GM19455 (cell line): ENCODE measurements around the gene USP1.

Experiments
- ATAC-seq: cut with Tn5 transposase; IDR thresholded peaks from one replicate; pipeline ENCODE4 v1.9.1; 2021; ENCODE audit not compliant: unreplicated experiment

Gene USP1

GRCh38 chr1:62436466-62437272 lies at the start of gene USP1:
TSS of gene USP1 (plus strand) at chr1:62437049. CDS start at chr1:62439868, 2,819 bp downstream.
- peak; percentile 83 for ATAC-seq

DNA sequence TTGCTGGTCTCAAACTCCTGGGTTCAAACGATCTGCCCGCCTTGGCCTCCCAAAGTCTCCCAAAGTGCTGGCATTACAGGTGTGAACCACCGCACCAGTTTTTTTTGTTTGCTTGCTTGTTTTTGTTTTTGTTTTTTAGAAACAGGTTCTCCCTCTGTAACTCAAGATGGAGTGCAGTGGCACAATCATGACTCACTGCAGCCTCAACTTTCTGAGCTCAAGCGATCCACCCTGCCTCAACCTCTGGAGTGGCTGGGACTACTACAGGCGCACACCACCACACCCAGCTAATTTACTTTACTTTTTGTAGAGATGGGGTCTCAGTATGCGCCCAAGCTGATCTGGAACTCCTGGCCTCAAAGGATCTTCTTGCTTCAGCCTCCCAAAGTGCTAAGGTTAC lies 47.3 kb upstream of the USP1 start:
- no peak for ATAC-seq

DNA sequence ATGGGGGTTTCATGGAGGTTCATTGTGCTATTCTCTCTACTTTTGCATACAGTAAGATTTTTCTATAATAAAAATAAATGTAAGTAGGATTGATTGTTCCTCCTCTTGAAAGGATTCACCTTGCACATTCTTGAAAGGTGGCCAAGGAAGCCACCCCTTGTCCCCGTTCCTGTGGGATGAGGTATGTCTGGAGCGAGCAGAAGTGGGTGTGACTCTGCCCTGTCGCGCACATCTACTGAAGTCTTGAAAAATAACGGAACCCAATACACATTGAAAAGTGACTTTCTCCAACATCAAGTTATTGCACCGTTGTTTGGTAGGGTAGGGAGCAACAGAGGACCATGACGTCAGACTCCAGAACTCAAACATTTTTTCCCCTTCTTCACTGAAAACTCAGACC lies 46.8 kb upstream of the USP1 start:
- ATAC-seq = no peak

DNA sequence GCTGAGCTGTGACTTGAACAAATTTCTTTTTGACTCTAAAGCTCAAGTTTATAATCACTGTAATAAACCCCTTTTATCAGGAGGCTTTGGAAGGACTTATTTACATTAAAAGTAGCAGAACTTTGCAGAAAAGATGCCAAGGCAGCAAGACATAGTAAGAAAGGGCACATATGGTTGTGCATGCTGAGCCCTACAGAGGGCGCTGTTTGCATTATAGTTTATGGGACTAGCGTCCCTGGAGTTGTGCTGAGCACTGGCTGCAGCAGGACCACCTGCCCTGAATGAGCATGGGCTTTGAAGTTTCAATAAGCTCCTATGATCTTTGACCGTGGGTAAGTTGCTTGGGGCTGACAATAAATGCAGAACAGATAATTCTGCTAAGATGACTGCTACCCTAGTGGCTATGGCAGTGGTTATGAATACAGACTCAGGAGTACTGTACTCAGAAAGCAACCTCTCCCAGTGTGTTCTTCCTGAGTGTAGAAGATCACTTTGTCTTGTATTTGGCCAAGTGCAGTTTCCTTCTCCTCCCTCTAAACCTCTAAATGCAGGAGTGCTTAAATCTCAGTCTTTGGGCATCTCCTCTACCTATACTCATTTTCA lies 45.4 kb upstream of the USP1 start:
- no peak for ATAC-seq

- no peak for ATAC-seq
Observed at GRCh38 chr1:62392951-62393350, 43.9 kb upstream of the USP1 start.

DNA sequence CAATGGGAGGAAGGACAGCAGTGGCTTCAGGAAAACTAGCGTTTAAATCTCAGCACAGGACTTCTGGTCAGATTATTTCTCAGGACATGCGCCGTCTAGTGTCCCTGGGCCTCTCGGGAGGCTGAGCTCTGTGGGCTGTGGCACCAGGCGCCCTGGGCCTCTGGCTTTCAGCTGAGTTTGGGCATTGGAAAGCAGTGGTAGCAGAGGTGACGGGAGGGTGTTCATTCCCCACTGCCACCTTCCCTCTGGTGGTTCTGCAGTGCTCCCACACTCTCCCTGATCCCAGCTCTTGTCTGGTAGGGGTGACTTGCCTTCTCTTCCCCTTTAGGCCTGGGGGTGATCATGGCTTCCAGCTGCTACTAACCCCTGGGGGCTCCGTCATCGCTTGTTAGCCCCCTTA lies 42.2 kb upstream of the USP1 start:
- ATAC-seq = no peak

DNA sequence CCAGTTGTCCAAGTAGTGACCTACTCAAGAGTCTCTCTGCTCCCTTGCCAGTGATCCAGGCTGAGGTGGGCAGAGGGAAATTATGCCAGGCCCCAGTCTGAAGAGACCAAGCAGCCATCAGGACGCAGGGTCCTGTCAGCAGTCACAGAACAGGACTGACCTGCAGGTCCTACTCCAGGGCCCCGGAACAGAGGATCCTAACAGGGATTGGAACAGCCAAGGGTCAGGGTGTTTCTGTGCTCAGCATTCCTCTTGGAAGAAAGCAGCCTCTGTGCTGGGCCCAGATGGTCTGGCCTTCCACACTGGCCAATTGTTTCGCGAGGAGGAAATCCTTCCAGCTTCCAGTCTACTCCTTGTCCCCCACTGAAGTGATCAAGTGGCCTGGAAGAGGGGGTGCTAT lies 41.6 kb upstream of the USP1 start:
- no peak for ATAC-seq

GRCh38 chr1:62396871-62397270 lies 40.0 kb upstream of the USP1 start:
- ATAC-seq = no peak

GRCh38 chr1:62397301-62397700 lies 39.5 kb upstream of the USP1 start:
- no peak for ATAC-seq

DNA sequence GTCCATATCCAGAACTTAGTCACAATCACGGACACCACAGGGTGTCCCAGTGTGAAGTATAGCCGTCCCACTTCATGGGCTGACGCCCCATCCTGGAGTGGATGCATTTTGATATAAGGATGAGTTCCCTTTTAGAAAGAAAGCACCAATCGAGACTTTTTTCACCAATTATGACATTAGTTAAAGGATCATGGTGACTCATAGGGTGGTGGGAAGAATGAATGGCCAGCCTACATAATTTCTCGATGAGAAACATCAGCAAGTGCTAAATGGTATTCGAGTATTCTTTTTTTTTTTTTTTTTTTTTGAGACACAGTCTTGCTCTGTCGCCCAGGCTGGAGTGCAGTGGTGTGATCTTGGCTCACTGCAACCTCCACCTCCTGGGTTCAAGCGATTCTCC lies 38.5 kb upstream of the USP1 start:
- no peak for ATAC-seq

DNA sequence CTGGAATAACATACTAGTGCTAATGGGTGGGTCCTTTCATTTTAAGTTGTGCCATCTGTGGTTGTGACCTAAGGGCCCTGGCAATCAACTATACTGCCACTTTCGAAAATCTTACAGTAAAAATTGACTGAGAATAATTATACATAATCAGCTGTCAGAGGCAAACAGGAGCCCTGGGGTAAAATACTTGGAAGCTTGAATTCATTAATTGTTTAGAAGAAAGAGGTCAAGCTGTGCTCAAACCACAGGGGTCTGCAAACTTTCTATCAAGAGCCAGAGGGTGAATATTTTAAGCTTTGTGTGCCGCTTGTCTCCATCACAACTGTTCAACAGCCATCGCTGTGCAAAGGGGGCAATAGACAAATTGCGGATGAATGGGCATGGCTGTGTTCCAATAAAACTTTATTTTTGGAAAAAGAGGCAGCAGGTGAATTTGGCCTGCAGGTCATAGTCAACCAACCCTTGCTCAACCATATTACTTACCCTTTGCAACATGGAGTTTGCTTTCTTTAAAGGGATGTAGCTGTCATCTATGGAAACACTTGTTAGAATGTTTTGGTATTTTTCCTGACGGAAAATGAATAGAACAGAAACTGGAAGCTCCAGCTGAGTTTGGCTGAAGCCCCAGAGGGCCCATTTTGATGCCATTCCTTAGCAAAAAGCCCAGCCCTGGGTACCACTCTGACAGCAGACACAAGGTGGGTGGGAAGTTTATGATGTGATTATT lies 35.7 kb upstream of the USP1 start:
- ATAC-seq = no peak

GRCh38 chr1:62405247-62405646 lies 31.6 kb upstream of the USP1 start:
- no peak for ATAC-seq

- no peak for ATAC-seq
Observed at GRCh38 chr1:62406576-62406975, 30.3 kb upstream of the USP1 start.

DNA sequence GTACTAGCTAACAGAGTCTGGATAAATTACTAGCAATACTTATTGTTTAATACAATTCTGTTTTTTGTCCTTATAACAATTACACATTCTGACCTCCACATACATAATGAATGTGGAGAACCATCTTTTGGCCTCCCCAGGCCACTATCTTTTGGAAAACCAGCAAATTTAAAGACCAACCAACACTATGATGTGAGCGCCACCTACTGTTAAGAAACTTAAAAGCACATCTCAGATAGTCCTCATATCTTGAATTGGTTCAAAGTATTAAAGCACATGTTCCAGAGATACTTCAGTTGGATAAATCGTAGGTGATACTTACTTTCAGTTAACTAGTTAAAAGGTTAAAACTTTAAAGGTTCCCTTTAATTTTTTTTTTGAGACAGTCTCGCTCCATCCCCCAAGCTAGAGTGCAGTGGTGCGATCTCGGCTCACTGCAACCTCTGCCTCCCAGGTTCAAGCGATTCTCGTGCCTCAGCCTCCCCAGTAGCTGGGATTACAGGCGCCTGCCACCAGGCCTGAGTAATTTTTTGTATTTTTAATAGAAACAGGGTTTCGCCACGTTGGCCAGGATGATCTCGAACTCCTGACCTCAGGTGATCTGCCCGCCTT lies 29.3 kb upstream of the USP1 start:
- no peak for ATAC-seq

- ATAC-seq = no peak
Observed at GRCh38 chr1:62415687-62416086, 21.2 kb upstream of the USP1 start.

- ATAC-seq = no peak
Observed at GRCh38 chr1:62417351-62417999, 19.4 kb upstream of the USP1 start.

- no peak for ATAC-seq
Observed at GRCh38 chr1:62420214-62420613, 16.6 kb upstream of the USP1 start.

DNA sequence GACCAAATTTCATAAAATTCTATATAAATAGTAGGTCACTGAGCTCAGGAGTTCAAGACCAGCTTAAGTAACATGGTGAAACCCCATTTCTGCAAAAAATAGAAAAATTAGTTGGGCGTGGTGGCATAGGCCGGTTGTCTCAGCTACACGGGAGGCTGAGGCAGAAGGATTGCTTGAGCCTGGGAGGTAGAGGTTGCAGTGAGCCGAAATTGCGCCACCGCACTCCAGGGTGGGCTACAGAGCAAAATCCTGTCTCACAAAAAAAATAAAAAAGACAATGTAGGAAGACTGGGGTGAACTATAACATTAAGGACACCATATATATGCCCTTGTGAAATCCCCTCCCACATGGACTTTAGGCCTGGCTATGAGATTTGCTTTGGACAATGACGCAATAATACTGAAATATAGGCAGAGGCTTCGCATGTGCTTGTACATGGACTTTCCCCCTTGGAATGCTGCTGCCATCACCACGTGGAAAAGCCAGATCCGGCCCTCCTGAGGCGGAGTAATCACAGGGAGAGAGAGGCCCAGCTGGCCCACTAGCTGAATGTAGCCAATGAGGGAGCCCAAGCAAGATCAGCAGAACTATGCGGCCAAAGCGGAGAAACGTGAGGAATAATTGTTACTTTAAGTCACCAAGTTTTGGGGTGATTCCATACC lies 13.1 kb upstream of the USP1 start:
- ATAC-seq = no peak

- ATAC-seq = no peak
Observed at GRCh38 chr1:62424411-62424810, 12.4 kb upstream of the USP1 start.

- no peak for ATAC-seq
Observed at GRCh38 chr1:62425041-62425440, 11.8 kb upstream of the USP1 start.

DNA sequence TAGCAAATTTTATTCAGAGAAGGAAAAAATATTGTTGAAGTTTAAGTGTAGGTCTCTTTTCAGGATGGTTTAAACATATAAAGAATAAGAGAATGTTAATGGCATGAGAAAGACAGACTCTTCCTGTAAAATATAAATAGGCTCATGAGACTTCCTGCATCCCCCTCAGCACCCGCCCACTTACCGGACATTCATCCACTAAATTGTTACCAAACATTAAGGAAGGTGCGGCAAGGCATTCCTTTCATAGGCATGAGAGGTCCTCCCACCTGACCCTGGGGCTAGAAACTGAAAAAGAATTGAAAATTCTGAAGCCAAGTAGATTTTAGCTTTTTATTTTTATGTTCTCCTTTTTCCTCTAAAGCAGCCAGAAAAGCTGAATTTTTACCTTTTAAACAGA lies 10.6 kb upstream of the USP1 start:
- ATAC-seq = no peak
